HL-60/S4 treated with retinoic acid at 250 ng/mL for 4 days and 3 days (cell line): ENCODE data around the gene SEC16A.

Experiments used
- in situ Hi-C: fragments of 300-500 bp; cut with MboI; formaldehyde crosslinking; loops from 2 replicates; pipeline ENCODE4 v1.7.0; 2022; ENCODE audit warnings: low sequenced_read_pairs

Gene SEC16A

DNA sequence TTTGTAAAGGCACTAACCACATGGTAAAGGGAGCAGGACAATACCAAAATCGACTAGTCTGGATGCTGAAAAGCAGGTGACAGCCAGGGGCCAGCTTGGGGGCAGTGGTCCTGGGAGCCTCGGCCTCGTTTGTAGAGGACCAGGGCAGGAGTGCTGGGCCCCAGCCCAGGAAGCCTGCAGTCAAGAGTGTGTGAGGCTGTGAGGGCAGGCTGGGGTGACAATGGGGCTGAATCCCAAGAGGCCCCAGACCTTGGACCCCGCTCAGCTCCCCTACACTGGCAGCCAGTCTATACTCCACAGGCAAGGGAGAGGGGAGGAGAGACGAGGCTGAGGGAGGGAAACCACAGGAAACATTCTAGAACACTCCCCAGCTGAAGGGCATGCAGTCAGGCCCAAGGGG lies 40.6 kb downstream of the SEC16A start:
- in situ Hi-C loops = no loop called here

DNA sequence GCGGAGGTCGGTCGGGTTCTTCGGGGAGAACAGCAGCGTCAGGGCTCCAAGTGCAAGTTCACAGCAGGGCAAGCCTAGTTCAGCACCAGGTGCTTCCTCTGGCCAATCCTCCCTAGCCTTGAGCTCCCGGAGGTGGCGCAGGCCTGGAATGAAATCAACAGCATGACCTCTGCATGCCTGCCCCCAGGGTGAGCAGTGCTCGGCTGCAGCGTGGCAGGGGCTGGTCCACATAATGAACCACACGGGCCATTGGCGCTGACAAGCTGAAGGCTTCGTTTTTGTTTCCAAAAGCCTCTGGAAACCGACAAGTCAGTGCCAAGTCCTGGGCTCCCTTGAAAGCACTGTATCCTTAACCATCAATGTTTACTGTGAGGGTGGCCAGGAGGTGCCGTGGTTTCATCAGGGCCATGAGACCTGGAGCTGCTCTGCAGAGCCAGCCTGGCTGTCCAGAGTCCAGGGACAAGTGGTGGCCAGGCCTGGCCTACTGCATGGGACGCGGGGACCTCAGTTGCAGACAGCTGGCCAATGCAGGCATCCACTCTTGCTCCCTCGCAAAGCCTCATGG lies 41.1 kb downstream of the SEC16A start:
- in situ Hi-C loops = no loop called here

DNA sequence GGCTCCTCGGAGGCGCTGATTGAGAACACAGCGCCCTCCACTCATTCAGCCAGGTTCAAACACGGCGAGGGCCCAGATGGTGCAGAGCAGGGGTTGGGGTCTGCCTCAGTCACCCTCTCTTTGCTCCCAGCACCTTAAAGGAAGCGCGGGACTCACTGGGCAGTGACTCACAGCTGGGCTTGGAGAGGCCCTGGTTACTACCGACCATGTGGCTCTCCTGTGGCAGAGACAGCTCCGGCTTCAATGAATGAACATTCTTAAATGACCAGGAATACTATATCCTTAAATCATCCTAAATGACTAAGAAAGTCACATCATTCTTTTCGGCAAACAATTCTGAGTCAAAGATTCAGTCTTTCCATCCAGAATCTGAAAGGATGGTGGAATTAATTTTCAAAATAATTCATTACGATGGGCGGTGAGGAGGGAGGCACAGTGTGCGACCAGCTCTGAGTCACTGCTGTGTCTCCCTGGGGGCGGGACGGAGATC lies 41.6 kb downstream of the SEC16A start:
- in situ Hi-C loops = no loop called here

DNA sequence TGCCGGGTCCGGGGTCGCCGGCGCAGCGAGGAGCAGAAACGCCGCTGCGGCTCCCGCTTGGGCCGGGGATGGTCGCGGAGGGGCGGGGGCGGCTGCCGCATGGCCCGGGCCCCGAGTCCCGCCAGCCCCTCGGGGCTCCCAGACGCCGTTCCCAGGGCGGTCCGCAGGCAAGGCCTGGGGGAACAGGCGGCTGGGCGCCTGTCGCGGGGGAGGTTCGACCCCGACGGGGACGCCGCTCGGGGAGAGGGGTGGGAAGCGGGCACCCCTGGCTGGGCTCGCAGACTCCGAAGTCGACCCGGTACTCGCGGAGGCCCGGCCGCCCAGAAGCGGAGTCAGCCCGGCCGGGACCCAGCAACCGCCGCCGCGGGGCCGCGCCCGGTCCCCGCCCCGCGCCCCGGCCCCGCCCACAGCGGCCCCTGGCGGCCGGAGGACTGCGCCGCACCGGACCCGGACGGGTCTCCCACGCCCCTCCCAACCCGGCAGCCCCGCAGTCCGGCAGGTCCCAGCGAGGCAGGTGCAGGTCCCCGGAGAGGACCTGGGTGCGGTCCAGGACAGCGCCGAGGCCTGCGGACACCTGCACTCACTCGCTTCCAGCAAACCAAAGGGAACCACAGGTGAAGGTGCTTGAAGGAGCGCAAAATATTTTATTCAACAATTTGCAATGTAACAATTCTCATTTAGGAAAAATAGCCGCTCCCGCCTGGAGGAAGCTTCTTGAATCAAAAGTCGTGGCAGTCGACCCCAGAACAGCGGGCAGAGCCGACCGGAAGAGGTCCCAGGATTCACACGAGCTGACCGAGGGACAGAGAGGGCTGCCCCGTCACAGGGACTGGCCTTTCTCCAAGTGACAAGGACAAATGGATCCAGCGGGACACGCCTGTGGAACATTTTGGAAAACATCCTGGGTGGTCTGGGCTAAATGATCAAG lies 43.1 kb downstream of the SEC16A start, which contains the start of gene INPP5E:
Gene INPP5E, minus strand, starts transcription at position 365 of the 928 bp plus-strand sequence. CDS start 426 bp downstream, outside the sequence.
- in situ Hi-C loops = no loop called here

DNA sequence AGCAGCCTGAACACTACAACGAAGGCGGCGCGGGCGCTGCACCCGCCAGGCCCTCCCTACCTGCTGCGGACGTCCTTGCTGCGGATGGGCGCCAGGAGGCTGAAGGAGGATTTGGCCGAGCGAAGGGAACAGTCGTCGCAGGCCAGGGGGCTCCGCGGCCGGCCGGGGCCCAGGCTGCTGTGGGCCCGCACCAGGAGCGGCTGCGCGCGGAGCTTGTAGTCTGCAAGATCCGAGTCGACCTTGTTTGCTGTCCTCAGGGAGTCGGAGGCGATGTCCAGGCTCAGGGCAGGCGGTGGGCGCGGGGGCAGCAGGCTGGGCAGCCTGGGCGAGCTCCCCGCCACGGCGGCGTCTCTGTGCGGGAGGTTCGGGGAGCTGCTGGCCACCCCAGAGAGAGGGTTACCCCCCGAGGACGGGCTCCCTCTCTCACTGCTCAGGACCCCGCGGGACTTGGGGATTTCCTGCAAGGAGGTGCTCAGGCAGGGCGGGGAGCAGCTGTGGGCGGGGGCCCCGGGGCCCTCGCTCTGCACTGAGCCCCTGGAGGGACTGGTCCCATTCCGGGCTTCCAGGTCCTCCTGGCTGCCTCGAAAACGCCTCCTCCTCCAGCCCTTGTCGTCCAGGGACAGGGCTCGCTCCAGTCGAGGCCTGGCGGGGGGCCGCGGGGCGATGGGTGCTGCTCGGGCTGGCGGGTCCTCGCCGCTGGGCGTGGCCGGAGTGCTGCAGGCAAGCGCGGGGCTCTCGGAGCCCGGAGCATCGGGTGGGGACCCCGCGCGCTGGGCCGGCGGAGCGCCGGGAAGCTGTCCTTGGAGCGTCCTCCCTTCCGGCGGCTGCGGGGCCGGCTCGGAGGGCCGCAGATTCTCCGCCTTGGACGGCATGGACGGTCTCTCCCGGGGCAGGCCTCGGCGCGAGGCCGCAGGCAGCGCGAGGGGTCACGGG lies 44.0 kb downstream of the SEC16A start:
- in situ Hi-C loops = no loop called here

DNA sequence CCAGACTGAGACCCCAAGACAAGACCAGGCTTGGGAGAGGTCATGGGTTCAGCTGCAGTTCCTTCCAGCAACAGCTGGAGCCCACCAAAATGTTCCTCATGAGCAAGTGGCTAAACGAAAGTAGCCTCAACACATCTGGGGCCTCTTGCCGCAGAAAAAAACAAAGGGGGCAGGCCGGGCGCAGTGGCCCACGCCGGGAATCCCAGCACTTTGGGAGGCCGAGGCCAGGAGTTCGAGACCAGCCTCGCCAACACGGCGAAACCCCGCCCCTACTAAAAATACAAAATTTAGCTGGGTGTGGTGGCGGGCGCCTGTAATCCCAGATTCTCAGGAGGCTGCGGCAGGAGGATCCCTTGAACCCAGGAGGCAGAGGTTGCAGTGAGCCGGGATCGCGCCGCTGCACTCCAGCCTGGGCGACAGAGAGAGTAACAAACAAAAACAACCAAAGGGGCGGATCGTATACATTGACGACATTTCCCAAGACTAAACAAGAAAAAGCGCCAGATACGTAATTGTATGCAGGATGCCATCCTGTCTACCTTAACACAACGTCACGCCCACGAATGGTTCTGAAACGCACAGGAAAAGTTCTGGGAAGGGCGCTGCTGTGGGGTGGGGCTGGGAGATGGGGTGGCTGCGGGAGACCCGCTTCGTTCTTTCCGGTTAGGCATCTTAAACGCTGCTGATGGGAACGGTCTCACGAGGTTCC lies 44.8 kb downstream of the SEC16A start:
- in situ Hi-C loops = no loop called here

DNA sequence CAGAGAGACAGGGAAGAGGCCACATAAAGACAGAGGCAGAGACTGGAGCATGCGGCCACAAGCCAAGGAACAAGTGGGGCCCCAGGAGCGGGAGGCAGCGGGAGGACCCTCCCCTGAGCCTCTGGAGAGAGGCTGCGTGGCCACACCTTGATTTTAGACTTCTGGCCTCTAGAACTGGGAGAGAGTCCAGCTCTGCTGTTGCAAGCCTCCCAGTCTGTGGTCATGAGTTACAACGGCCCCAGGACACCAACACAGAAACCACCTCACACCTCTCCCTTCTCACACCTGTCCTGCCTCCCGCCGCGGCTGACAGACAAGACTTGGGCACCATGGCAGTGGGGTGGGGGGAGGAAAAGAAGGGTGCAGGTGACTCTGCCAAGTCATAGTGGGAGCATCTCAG lies 45.4 kb downstream of the SEC16A start:
- in situ Hi-C loops = no loop called here

DNA sequence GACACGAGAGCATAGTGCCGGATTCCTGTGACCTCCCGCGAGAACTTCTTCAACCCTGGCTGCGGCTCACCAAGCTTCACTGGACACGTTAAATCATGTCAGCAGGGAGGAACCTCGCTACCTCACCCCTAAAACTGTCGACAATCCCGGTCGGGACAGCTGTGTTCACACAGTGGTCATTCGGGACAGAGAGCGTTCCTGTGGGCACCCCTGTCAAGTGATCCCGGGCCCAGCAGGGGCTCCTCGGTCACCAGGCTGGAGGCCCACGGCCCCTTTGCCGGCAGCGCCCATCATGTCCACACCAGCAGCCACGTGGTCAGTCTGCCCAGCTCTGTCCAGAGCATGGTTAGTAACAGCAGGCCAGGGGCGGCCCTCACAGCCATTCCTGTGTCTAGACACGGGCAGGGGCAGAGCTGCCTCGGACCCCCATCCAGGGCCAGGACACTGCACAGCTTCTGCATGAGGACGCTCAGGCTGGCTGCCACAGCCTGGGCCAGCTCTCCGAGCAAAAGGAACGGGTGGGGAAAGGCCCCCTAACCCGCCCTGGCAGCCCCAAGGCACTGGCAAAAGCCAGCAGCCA lies 46.7 kb downstream of the SEC16A start:
- in situ Hi-C loops = no loop called here

DNA sequence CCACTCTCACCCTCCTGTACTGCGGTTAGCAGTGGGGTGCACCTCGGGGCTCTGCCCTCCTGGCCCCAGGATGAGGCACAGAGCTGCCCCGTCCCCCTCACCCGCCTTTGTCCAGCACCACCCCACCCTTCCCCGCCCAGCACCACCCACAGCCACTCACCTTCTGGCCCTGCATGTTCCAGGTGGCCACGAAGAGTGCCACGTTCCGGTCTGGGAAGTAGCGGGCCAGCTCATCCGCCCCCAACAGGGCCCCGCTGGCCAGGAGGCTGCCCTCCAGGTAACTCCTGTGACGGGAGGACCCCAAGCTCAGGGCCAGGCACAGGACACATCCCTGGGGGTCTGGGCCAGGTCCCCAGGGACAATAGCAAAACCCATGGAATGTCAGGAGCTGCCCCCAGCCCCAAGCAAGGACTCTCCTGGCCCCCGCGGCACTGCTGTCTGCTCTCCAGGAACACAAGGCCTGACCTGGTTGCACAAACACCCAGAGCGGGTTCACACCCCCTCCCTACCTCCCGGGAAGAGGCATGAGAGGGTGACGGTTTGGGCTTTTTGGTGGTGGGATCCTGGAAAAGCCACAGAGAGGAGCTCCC lies 48.2 kb downstream of the SEC16A start:
- in situ Hi-C loops = no loop called here

DNA sequence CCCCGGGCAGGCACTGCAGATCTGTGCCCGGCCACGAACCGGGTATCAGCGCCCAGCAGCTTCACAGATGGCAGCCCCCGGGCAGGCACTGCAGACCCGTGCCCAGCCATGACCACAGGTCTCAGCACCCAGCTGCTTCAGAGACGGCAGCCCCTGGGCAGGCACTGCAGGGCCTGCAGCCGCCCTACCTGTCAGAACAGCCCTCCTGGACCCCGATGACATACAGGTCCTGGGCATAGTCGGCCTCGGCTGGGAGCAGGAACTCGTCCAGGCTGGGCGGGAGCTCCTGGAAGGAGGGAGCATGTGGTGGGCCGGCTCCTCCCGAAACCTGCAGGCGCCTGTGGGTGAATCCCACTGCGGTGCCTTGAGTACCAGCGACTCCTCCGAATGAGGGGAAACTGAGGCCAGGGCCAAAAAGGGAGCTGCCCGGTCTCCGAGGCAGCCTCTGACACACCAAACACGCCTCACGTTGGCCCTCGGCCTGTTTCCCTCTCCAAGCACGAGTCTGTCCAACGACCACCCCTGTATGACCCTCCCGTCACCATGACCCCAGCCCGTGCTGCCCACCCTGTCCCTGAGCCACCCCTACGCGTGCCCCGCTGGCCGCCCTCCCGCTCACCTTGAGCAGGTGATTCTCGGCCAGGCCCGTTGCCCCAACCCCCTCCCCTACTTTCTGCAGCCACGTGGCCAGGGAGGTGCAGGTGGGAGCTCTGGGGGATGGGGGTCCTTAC lies 48.8 kb downstream of the SEC16A start:
- in situ Hi-C loops = no loop called here

DNA sequence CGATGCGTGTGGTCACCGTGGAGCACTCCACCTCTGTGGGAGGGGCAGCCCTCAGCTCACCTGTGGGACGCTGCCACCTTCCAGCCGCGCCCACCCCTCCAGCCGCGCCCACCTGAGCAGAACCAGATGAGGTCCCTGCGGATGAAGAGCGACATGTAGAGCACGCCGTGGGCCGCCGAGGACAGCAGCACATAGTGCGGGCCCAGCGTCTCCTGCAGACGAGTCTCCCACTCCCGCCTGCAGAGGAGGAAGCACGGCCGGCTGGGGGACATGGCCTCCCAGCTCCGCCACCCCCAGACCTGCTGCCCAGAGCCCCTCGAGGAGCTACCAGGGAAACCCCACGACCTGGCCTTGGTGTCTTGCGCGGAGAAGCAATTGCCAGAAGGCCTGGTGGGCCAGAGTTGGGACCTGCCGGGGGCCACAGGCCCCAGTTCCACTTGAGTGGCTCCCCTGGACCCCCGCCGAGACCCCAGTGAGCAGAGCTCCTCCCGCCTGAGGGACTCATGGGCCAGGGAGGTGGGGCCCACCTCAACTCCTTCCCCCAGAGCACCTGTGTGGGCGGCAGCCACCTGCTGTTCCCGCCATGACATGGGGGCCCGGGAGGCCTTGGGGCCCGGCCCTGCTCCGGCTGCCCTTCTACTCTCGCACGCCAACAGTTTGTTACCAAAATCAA lies 49.7 kb downstream of the SEC16A start:
- in situ Hi-C loops = no loop called here

DNA sequence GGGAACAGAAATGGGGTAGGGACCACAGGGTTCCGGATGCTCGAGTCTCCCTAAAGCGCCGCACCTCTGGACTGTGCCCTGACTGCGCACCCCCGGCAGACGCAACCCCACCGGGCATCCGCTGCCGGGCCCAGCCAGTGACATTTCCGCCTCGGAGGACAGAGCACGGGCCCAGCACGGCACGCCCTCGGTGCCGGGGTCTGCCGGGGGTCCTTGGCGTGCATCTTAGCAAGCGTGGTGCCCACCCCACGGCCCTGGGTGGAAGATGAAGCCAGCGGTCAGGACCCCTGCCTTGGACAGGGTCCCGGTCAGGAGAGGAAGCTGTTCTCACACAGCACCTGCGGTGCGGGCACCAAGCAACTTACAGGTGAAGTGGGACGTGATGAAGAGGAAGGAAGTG lies 50.2 kb downstream of the SEC16A start:
- in situ Hi-C loops = no loop called here

DNA sequence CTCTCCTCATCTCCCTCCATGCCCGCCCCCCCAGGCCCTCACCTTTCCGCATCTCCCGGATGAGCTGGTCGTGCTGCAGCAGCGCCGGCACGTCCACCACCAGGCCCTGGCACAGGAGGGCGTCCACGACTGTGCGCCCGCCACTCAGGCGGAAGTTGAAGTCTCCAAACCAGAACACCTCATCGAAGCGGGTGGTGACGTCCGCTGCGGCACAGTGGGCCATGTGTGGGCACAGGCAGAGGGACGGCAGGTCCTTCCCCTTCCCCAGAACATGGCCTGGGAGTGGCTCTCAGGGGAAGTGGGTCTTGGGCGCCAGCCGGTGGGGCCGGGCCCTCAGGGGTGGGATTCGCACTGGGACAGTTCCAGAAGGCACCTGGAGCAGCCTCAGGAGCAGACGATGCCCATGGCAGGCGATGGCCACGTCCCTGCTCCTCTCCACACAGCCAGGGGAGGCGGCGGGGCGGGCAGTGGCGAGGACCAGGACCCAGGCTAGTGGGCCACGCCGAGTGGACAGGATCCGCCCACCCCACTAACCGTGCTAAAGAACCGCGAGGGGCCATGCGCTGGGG lies 51.0 kb downstream of the SEC16A start:
- in situ Hi-C loops = no loop called here

DNA sequence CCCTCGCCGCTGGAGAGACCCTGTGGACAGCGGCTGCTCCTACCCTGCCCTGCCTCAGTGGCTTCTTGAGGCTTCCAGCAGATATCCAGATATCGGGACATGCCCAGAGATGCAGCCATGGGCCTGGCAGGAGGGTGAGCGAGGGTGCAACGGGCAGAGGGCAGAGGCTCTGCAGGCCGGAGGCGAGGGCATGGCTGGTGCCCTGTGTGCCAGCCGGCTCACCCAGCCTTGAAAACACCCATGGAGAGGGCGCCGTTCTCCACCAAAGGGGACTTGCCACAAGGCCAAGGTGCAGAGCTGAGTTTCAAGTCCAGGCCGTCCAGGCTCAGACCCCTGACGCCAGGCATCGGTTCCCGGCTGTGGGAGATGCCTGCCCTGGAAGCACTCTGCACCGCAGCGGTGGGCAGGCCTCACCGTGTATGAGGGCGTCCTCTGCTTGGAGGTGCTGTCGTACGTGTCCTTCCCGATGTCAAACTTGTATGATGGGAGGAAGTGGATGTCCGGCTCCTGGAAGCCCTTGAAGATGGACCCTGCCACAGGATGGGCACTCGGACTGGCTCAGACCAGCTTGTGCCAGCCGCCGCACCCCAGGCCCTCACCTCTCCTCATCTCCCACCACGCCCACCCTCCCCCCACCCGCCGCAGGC lies 52.1 kb downstream of the SEC16A start:
- in situ Hi-C loops = no loop called here

DNA sequence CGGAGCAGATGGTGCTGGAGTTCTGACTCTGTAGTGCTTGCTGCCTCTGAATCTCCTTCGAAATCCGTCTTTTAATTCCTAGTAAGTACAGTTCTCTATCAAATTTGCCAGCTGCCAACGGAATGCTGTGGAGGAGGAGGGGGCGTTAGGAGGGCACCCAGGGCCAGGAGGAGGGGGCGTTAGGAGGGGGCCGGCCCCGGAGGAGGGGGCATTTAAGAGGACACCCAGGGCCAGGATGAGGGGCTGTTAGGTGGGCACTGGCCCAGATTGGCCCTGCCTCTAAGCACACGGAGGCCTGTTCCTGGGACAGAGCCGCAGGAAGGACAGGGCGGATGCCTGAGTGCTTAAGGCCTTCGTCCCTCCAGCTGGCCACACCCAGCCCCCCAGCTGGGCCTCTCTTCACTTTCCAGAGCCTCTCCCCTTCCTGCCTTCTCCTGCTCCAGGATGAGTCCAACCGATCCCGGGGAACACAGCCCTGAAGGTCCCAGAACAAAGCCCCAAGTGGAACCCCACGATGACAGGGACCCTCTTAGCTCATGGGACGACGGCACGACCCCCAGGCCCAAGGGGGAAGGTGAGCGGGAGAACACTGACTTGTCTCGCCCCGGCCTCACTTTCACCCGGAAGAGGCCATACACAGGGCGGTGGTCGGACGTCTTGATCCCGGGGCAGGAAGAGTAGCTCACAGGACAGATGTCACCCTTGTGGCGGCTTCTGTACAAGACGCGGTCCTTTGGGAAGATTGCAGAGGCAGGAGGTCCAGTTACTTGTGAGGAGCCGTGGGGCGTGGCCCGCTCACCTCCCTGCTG lies 53.0 kb downstream of the SEC16A start:
- in situ Hi-C loops = no loop called here

DNA sequence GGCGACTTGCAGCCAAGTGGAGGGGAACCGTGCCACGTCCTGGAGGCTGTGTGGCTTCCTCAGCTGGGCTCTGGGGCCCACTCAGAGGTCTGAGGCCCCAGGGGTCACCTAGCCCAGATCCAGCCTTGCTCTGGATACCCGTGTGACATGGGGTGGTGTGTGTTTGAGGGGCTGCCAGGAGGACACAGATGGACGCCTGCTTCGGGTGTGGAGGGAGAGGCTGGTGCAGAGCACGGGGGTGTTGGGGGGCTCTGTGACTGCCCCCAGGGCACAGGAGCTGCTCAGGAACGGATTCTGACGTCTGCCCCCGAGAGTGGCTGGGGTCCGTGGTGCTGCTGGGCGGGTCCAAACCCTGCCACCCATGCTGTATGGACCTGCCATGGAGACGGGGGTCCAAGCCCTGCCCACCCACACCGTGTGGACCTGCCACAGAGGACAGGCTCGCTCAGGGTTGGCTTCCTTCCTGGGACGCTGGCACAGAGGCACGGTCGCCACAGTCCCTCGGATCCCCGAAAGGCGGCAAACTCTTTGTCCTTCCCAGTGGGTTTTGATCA lies 53.7 kb downstream of the SEC16A start:
- in situ Hi-C loops = no loop called here

DNA sequence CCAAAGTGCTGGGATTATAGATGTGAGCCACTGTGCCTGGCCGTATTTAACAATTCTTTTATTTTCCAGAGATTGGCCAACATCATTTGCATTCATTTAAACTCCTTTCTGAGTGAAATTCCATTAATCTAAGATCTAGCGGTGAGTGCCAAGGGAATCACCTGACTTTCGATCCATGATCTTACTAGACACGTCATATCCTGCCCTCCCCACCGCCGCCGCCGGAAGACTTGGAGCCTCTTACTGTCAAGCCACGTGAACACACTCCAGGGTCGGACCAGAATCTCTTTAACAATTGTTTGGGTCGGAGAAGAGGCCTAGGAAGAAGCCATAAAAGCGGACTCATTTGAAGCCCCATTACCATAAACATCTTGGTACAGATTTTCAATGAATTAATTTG lies 56.1 kb downstream of the SEC16A start:
- in situ Hi-C loops = no loop called here
